Fibroblast of peridontal ligament (primary cell): Measurements from ENCODE around the gene ADAM12.

Experiments
- DNase-seq: peaks from one replicate; pipeline ENCODE4 v3.0.0-alpha.2; 2010; ENCODE audit errors: extremely low read depth

Gene ADAM12

GRCh38 chr10:126083009-126083408 is 305.3 kb downstream of the ADAM12 start:
- no peak for DNase-seq

- DNase-seq: peak; percentile 45
Measured at GRCh38 chr10:126081841-126082466, 306.3 kb downstream of the ADAM12 start.

- peak; percentile 42 for DNase-seq
Measured at GRCh38 chr10:126080879-126081411, 307.3 kb downstream of the ADAM12 start.

GRCh38 chr10:126080291-126080825 is 307.9 kb downstream of the ADAM12 start:
- no peak for DNase-seq

- DNase-seq: no peak
Measured at GRCh38 chr10:126075009-126075408, 313.3 kb downstream of the ADAM12 start.

GRCh38 chr10:126074291-126074690 is 314.0 kb downstream of the ADAM12 start:
- DNase-seq: no peak

GRCh38 chr10:126073606-126074005 is 314.7 kb downstream of the ADAM12 start:
- DNase-seq: peak; percentile 64

GRCh38 chr10:126072622-126073021 is 315.7 kb downstream of the ADAM12 start:
- DNase-seq: no peak

- peak; percentile 10 for DNase-seq
Measured at GRCh38 chr10:126070476-126071215, 317.6 kb downstream of the ADAM12 start.

GRCh38 chr10:126068322-126068721 is 320.0 kb downstream of the ADAM12 start:
- no peak for DNase-seq

GRCh38 chr10:126066456-126066855 is 321.8 kb downstream of the ADAM12 start:
- DNase-seq: no peak

GRCh38 chr10:126065751-126066377 is 322.4 kb downstream of the ADAM12 start:
- no peak for DNase-seq

- no peak for DNase-seq
Measured at GRCh38 chr10:126064512-126064911, 323.8 kb downstream of the ADAM12 start.

GRCh38 chr10:126063353-126063791 is 324.9 kb downstream of the ADAM12 start:
- peak; percentile 92 for DNase-seq

- DNase-seq: peak; percentile 98
Measured at GRCh38 chr10:126062131-126063032, 325.9 kb downstream of the ADAM12 start.

- DNase-seq: peak; percentile 8
Measured at GRCh38 chr10:126061526-126061925, 326.8 kb downstream of the ADAM12 start.

- peak; percentile 82 for DNase-seq
Measured at GRCh38 chr10:126060261-126060931, 327.9 kb downstream of the ADAM12 start.

- peak; percentile 57 for DNase-seq
Measured at GRCh38 chr10:126059076-126059826, 329.0 kb downstream of the ADAM12 start.

- no peak for DNase-seq
Measured at GRCh38 chr10:126058507-126058906, 329.8 kb downstream of the ADAM12 start.

GRCh38 chr10:126058104-126058503 is 330.2 kb downstream of the ADAM12 start:
- DNase-seq: no peak
